WTC11 (cell line): ENCODE measurements around the gene RHOF.

Experiments used
- ELF4 ChIP-seq: sonication (generic); formaldehyde crosslinking; IDR thresholded peaks from 2 replicates; pipeline ENCODE4 v1.8.1; 2022; ENCODE audit warnings: low read depth, mild to moderate bottlenecking, moderate library complexity, missing genetic modification reagents
- FOXP1 ChIP-seq: sonication (generic); formaldehyde crosslinking; IDR thresholded peaks from 2 replicates; pipeline ENCODE4 v1.8.0; 2022; ENCODE audit warnings: missing genetic modification reagents, mild to moderate bottlenecking, moderate library complexity, borderline replicate concordance
- TF ChIP-seq, protein P1 (sequence below): fragments of 200-600 bp; IDR thresholded peaks from 2 replicates; pipeline ENCODE4 v1.8.0; 2022; ENCODE audit warnings: antibody characterized with exemption
- TF ChIP-seq, protein P2 (sequence below): sonication (generic); formaldehyde crosslinking; IDR thresholded peaks from 2 replicates; pipeline ENCODE4 v1.8.0; 2023; ENCODE audit warnings: missing genetic modification reagents

DNA sequence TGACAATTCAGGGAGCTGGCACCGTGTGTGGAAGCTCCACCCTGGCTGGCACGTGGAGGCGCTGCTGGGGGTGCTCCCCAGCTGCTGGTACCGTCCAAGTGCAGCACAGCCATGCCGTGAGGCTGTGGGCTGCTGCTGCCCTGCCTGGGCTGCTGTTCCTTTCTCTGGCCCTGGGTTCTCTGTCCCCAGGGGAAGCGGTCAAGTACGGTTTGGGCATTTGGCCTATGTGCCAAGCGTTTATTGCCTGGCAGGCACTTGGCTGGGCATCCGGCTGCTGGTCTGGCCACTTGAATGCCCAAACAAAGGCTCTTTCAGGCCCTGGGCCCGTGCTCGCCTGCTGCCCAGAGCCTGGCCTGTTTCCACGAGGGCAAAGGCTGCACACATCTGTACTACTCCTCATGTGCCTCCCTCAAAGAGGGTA lies 39.6 kb downstream of the RHOF start:
- TF ChIP-seq, protein P1, sequence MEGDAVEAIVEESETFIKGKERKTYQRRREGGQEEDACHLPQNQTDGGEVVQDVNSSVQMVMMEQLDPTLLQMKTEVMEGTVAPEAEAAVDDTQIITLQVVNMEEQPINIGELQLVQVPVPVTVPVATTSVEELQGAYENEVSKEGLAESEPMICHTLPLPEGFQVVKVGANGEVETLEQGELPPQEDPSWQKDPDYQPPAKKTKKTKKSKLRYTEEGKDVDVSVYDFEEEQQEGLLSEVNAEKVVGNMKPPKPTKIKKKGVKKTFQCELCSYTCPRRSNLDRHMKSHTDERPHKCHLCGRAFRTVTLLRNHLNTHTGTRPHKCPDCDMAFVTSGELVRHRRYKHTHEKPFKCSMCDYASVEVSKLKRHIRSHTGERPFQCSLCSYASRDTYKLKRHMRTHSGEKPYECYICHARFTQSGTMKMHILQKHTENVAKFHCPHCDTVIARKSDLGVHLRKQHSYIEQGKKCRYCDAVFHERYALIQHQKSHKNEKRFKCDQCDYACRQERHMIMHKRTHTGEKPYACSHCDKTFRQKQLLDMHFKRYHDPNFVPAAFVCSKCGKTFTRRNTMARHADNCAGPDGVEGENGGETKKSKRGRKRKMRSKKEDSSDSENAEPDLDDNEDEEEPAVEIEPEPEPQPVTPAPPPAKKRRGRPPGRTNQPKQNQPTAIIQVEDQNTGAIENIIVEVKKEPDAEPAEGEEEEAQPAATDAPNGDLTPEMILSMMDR, result no peak
- TF ChIP-seq ELF4 (no peak), FOXP1 (CRISPR knock-in tag) (no peak)
- TF ChIP-seq, protein P2, sequence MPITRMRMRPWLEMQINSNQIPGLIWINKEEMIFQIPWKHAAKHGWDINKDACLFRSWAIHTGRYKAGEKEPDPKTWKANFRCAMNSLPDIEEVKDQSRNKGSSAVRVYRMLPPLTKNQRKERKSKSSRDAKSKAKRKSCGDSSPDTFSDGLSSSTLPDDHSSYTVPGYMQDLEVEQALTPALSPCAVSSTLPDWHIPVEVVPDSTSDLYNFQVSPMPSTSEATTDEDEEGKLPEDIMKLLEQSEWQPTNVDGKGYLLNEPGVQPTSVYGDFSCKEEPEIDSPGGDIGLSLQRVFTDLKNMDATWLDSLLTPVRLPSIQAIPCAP, result no peak
